ENCODE data around the gene P2RX3. TPM values are rescaled to one million over a fixed set of nuclear protein-coding genes. Genes with fewer than 3 reads are reported as not detected.

Gene P2RX3
- total RNA-seq, 2 donors from 2014 or later, result not detected

- intact Hi-C loops (cut with DNase I), result no loop called here
- peak; percentile 75 for DNase-seq (ENCODE audit: low spot score)
Measured at GRCh38 chr11:57405271-57405860, 67.2 kb downstream of the P2RX3 start.

DNA sequence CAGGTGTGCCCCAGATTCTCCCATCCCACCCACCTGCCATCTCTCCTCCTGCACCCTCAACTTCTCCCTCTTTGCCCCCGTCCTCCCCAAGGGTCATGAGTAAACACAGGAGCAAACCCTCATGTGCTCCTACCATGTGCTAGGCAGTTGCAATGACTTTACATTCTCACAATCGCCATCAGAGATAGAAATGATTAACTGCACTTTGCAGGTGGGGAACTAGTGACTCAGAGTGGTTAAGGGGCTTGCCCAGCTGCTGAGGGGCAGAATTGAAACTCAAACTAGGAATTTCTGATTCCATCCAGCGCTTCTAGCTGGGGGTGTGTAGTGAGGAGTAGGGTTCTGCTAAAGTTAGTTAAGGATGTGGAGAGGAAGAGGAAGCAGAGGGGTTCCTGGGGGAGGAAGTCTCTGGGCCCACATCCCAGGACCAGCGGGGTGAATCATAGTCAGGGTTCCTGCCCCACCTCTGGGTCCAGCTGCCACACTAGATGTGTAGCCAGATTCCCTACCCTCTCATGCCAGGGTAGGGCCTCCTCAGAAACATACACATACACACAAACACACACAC is 68.3 kb downstream of the P2RX3 start:
- intact Hi-C loops (cut with DNase I), result no loop called here
- DNase-seq (ENCODE audit: low spot score), result peak; percentile 81

GRCh38 chr11:57407010-57407920 is 69.1 kb downstream of the P2RX3 start:
- intact Hi-C loops (cut with DNase I), result no loop called here
- DNase-seq (ENCODE audit: low spot score), result peak; percentile 76

- DNase-seq (ENCODE audit: low spot score), result peak; percentile 28
- intact Hi-C loops (cut with DNase I), result no loop called here
Measured at GRCh38 chr11:57407941-57408475, 69.9 kb downstream of the P2RX3 start.

DNA sequence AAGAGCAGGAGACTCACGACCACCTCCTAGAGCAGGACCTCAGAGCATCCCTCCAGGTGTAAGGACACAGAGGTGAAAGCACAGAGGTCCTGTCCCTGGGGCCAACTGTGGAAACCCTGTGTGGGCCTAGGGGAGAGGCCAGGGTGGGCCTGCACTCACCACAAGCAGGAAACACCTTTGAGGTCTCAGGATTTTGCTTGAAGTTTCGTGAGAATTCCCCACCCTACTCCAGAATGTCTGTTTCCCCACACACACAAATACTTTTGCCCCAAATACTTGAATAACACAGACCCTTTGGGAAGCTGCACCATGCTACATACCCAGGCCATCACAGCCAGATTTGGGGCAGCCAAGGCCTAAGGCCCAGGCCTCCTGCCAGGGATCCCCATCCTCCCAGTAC is 70.6 kb downstream of the P2RX3 start:
- no peak for DNase-seq (ENCODE audit: low spot score)
- intact Hi-C loops (cut with DNase I), result no loop called here

DNA sequence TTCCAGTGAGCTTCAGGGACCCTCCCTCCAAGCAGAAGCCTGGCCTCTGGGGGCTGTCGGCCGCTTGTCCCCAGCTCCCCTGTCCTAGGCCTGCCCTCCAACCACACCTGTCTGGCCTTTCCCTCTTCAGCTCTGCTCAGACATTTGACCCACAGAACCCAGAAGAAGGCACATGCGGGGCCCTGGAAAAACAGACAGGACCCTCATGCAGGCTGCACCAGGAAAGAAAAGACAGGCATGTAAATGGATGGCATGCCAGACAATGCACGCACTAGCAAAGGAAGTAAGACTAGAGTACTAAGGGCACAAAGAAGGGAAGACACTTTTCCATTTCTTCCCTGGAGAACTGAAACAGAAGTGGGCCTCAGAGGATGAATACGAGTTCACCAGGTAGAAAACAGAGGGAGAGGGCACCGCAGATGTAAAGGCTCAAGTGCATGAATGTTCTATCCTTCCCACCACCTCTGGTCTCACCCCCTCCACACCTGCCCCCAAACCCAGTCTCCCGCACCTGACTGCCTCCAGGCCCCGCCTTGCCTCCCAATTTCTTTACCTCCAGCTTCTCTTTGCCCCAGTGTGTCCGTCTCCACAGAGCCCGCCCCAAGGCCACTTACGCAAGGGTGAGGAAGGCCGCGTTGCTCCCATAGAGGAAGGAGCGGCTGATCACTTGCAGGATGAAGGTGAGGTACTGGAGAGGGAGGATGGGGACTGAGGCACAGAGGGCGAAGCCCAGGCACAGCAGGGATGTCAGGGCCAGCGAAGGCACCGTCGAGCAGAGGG is 71.4 kb downstream of the P2RX3 start:
- intact Hi-C loops (cut with DNase I), result no loop called here

DNA sequence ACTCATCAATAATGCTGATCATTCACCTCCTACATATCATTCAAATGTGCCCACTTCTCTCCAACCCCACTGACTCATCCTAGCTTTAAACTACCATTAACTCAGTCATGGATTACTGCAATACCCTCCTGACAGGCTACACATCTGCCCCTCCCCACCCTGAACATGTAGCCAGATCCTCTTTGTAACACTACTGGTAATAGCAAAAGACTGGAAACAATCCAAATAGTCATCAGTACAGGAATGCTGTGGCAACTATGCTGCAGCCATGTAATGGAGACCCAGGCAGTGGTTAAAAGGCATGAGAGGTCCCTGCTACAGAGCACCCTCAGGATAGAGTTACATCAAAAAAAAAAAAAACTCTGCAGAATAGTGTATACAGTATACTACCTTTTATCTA is 72.1 kb downstream of the P2RX3 start:
- DNase-seq (ENCODE audit: low spot score), result no peak
- intact Hi-C loops (cut with DNase I), result no loop called here

More for the DNA sequence above, 71.4 kb downstream of the P2RX3 start:
- DNase-seq (ENCODE audit: low spot score), result no peak

- DNase-seq (ENCODE audit: low spot score), result no peak
- intact Hi-C loops (cut with DNase I), result no loop called here
Measured at GRCh38 chr11:57413681-57414080, 75.5 kb downstream of the P2RX3 start.

GRCh38 chr11:57414612-57415212 is 76.6 kb downstream of the P2RX3 start:
- no peak for DNase-seq (ENCODE audit: low spot score)
- intact Hi-C loops (cut with DNase I), result no loop called here

GRCh38 chr11:57416436-57416835 is 78.3 kb downstream of the P2RX3 start:
- DNase-seq (ENCODE audit: low spot score), result no peak
- intact Hi-C loops (cut with DNase I), result no loop called here

DNA sequence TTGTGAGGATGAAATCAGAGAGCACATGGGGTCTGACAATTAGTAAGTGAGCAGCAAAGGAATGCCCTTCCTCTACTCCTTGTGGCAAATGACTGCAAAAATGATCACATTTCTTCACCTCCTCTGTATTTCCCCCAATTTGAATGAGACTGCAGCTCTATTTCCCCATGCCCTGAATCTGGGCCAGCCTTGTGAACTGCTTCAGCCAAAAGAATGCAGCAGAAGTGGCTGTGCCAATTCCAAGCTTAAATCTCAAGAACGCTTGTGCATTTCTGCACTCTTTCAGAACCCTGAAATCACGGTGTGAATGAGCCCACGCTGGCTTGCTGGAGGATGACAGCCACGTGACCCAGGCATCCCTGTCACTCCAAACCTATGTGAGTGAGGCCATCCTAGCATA is 78.9 kb downstream of the P2RX3 start:
- no peak for DNase-seq (ENCODE audit: low spot score)
- intact Hi-C loops (cut with DNase I), result no loop called here

GRCh38 chr11:57418131-57418530 is 80.0 kb downstream of the P2RX3 start:
- no peak for DNase-seq (ENCODE audit: low spot score)
- intact Hi-C loops (cut with DNase I), result no loop called here

GRCh38 chr11:57419146-57419545 is 81.0 kb downstream of the P2RX3 start:
- intact Hi-C loops (cut with DNase I), result no loop called here
- DNase-seq (ENCODE audit: low spot score), result no peak

DNA sequence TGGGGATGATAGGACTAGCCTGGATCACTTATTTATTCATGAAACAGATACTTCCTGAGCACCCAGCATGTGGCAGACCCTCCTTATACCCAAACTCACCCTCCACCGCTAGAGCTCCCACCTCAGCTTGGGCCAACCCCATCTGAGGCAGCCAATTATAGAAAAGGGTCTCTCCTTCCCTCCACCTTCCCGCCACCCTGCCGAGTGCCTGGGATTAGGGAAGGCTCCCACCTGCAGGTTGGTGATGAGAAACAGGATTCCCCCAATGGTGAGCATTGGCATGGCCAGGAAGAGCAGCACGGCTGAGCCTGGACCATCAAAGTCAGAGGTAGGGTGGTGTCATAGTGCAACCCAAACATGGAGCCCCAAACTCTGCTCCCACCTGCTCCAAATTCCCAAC is 82.9 kb downstream of the P2RX3 start:
- DNase-seq (ENCODE audit: low spot score), result no peak
- intact Hi-C loops (cut with DNase I), result no loop called here

DNA sequence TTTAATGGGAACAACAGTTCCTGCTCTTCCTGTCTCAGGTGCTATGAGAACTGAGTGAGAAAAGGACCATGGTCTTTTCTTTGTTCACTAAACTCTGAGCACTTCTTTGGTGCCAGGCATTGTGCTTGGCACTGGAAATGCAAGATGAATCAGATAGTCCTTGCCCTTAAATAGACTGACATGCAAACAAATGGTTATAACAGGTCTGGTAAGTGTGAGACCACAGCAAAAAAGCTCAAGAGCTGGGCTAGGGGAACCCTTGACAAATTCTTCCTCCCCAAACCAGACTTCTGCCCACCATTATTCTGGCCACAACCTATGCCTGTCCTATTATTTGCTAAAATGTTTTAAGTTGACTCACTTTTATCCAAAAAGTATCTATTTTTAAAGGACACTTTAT is 83.7 kb downstream of the P2RX3 start:
- intact Hi-C loops (cut with DNase I), result no loop called here

More for the DNA sequence above, 83.7 kb downstream of the P2RX3 start:
- no peak for DNase-seq (ENCODE audit: low spot score)
